ENCODE results near the gene MSRB1.

DNA sequence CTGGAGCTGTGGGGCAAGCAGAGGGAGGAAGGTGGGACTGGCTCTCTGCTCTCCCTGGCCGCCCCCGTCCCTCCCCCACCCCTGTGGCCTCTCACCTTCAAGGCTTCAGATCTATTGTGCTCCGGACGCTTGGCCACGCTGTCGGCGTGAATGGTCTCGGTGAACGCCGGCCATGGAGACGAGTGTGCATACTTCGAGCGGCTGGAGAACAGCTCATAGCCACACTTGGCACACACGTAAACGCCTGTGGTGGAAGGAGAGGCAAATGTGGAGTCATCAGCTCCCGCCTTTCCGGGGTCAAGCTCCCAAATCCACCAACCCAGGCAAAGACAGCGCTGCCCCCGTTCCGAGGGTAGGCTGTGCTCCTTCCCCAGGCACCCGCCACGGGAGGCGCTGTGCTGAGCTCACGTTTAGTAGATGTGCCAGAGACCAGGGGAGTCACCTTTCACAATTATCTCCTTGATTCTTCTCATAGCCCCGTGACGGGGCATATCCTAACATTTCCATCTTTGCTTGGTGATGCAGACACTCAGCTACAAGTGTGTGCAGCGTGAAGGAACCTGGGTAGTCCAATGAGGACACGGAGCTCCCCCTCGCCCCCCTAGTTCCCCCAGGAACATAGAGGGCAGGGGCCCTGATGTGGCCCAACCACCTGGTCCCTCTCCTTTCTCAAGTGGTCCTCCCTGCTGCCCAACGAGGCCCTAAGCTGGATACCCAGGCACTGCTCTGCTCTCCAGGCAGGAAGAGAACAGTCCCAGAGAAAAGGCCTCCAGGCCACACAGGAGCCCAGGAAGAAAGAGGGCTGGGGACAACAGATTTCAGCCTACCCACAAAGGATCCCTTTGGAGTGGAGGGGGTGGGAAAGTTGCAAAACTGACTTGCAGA, 1.6 kb downstream of the MSRB1 start:
- TF ChIP-seq CTCF (IDR thresholded peaks at IDR 0.05) (no peak), EP300 (IDR thresholded peaks at IDR 0.05) (no peak), POLR2A (IDR thresholded peaks at IDR 0.05) (no peak)

Measured in ovary (tissue), 3 donors.